H1 (cell line): Measurements from ENCODE around the gene PGLYRP2.

Experiments used
- ASH2L ChIP-seq: fragments of 200-600, 300-600 bp; sonication (generic); IDR thresholded peaks from one replicate; pipeline ENCODE4 v1.7.1; 2017; ENCODE audit warnings: low read length
- CTCF ChIP-seq, 3 experiments: IDR thresholded peaks; 1 replicate in 2 of 3; 2 replicates in 1 of 3; pipeline versions ENCODE4 v1.5.1 to v1.6.1; 2011; ENCODE audit warnings: low read length in 3 of 3, mild to moderate bottlenecking in 3 of 3, inconsistent platforms in 2 of 3, low read depth in 1 of 3, moderate library complexity in 1 of 3; ENCODE audit not compliant: insufficient read depth in 1 of 3; ENCODE audit errors: control extremely low read depth in 1 of 3
- EP300 ChIP-seq, 2 experiments: IDR thresholded peaks; 1 replicate in 1 of 2; 2 replicates in 1 of 2; pipeline ENCODE4 v1.6.1; 2011 to 2012; ENCODE audit warnings: low read depth in 2 of 2, low read length in 2 of 2, mild to moderate bottlenecking in 2 of 2, borderline replicate concordance in 1 of 2, inconsistent platforms in 1 of 2, moderate library complexity in 1 of 2
- MAFK ChIP-seq: IDR thresholded peaks from 2 replicates; pipeline ENCODE4 v1.6.1; 2012; ENCODE audit warnings: low read depth, mild to moderate bottlenecking, improper control_type of control experiment, low read length
- MAX ChIP-seq: IDR thresholded peaks from 2 replicates; pipeline ENCODE4 v1.6.1; 2012; ENCODE audit warnings: inconsistent platforms
- NRF1 ChIP-seq: IDR thresholded peaks from 2 replicates; pipeline ENCODE4 v1.6.1; 2011; ENCODE audit warnings: mild to moderate bottlenecking, low read depth, low read length, improper control_type of control experiment
- POLR2A ChIP-seq, 2 experiments: IDR thresholded peaks; 1 replicate in 1 of 2; 2 replicates in 1 of 2; pipeline ENCODE4 v1.6.1; 2011; ENCODE audit warnings: low read depth in 2 of 2, low read length in 2 of 2, mild to moderate bottlenecking in 2 of 2; ENCODE audit errors: control extremely low read depth in 1 of 2
- SP4 ChIP-seq: IDR thresholded peaks from 2 replicates; pipeline ENCODE4 v1.6.1; 2012; ENCODE audit warnings: low read length, inconsistent platforms
- TAF1 ChIP-seq: IDR thresholded peaks from 2 replicates; pipeline ENCODE4 v1.6.1; 2011; ENCODE audit warnings: mild to moderate bottlenecking, low read depth, low read length

- TF ChIP-seq MAFK (no peak), CTCF (IDR thresholded peaks at IDR 0.05; ENCODE audit: control extremely low read depth in 1 of 3, insufficient read depth in 1 of 3, low read depth in 1 of 3, low read length in 3 of 3) (no peak), MAX (no peak), EP300 (IDR thresholded peaks at IDR 0.05; ENCODE audit: borderline replicate concordance in 1 of 2, low read depth in 2 of 2, low read length in 2 of 2) (no peak), SP4 (no peak), TAF1 (no peak), ASH2L (no peak), POLR2A (IDR thresholded peaks at IDR 0.05; ENCODE audit: control extremely low read depth in 1 of 2, low read depth in 2 of 2, low read length in 2 of 2) (no peak), NRF1 (no peak)
Measured at GRCh38 chr19:15438577-15438976, 40.7 kb downstream of the PGLYRP2 start.
